Memory B cell (primary cell): ENCODE results near the gene ANOS1.
"Not testable (repeated sequence)": the region's sequence is repeated elsewhere in the genome, so short reads cannot be mapped to it uniquely, and the experiment has no call there.

ENCODE experiments used
- ATAC-seq: fragments of 150-1000 bp; cut with Tn5 transposase; 2 replicates; pipeline ENCODE4 v1.10.0; 2021; ENCODE audit warnings: low read depth, mild to moderate bottlenecking, moderate library complexity
- DNase-seq, 2 donors: peaks; one replicate each; pipeline ENCODE4 v3.0.0; 2022; ENCODE audit warnings: low spot score in 2 of 2
- H3K27ac Mint-ChIP-seq: one replicate; pipeline ENCODE4 v1.8.0; 2022; ENCODE audit warnings: mild to moderate bottlenecking, moderate library complexity, mixed read lengths
- H3K27me3 Mint-ChIP-seq: one replicate; pipeline ENCODE4 v1.8.0; 2022; ENCODE audit warnings: mixed read lengths
- H3K36me3 Mint-ChIP-seq: one replicate; pipeline ENCODE4 v1.8.0; 2022; ENCODE audit warnings: mild to moderate bottlenecking, mixed read lengths
- H3K4me1 Mint-ChIP-seq: one replicate; pipeline ENCODE4 v1.8.0; 2022; ENCODE audit warnings: mixed read lengths
- H3K4me3 Mint-ChIP-seq: one replicate; pipeline ENCODE4 v1.8.0; 2022; ENCODE audit warnings: mild to moderate bottlenecking, moderate library complexity, mixed read lengths
- H3K9me3 Mint-ChIP-seq: one replicate; pipeline ENCODE4 v1.8.0; 2022; ENCODE audit warnings: mixed read lengths

ANOS1 gene

DNA sequence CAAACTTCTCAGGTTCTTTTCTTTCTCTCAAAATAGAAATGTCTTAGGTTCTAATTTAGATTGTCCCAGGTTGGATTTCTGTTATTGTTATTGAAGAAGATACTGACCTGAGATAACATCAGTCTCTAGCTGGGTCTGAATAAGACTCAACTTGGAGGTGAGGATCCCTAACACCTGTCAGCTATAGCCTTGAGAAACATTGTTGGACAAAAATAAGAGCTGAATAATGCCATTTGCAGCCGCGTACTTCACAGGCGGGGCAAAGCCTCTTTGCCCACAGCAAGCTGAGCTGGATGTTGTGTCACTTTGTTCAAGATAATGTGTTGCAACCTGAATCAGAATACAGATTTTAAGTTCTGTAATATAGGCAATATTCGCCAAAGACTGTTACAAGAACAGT is 231.7 kb downstream of the ANOS1 start:
- Mint-ChIP-seq H3K36me3 (no peaks in the 10 kb centered on the region), H3K4me3 (no peak overlapping the region), H3K4me1 (no peaks in the 10 kb centered on the region), H3K9me3 (no peaks in the 10 kb centered on the region), H3K27ac (no peak overlapping the region), H3K27me3 (no peaks in the 10 kb centered on the region)
- DNase-seq (no peak), ATAC-seq (no peak)

DNA sequence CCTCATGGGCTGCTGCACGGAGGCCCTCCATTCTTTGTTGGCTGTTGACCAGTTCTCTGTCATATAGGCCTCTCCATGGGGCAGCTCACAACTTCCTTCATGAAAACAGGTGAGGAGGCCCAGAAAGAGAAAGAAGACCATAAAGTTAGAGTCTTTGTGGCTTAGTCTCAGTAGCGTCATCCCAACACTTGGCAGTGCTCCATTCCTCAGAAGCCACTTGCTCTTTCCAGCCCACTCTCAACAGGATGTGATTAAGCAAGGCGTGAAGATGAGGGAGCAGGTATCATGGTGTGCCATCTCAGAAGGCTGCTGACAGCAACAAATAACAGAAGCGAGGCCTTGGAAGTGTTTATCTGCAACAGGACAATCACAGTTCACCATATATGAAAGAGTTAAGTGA is 236.9 kb downstream of the ANOS1 start:
- not testable (repeated sequence) for ATAC-seq, H3K9me3 Mint-ChIP-seq, H3K27ac Mint-ChIP-seq, H3K4me1 Mint-ChIP-seq, DNase-seq, H3K4me3 Mint-ChIP-seq, H3K27me3 Mint-ChIP-seq, H3K36me3 Mint-ChIP-seq

DNA sequence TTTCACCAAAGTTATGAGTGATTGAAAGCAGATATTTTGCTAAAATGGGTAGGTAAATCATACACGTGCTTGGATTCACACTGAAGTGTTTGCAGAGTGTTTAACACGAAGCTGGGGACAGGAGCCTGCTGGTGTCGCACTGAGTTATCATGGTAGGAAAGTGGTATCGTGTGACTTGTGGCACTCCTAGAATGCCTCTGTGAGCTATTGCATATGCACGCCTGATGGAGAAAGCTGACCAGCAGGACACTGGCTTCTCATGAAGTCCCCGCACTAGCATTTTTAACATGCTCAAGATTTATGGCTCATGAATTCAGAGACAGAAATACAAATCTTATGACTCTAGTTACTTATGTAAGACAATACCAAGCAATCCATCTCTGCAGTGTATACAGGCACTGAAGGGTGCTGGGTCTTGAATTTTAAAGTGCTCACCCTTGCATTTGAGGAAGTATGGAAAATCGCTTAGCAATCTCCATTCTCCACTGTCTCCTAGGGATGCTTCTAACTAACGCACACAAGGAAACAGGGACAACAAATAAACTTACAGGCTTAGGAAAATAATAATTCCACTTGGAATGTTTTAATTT is 247.5 kb downstream of the ANOS1 start:
- Mint-ChIP-seq H3K4me3 (no peak overlapping the region), H3K27me3 (no peaks in the 10 kb centered on the region), H3K36me3 (no peaks in the 10 kb centered on the region), H3K4me1 (no peaks in the 10 kb centered on the region), H3K27ac (no peak overlapping the region), H3K9me3 (peaks cover 3% of the 10 kb centered on the region)
- no peak for DNase-seq
- ATAC-seq = no peak
